G401.6 (cell line): ENCODE measurements around the gene TLR1.
"Not testable (repeated sequence)": the region's sequence is repeated elsewhere in the genome, so short reads cannot be mapped to it uniquely, and the experiment has no call there.

Source experiments
- FAIRE-seq: peaks from 2 replicates; lab custom pipeline; 2012; peaks lifted over from hg19 to GRCh38; lab: Jason Lieb, UNC

Gene TLR1

GRCh38 chr4:38804654-38805295, at the start of gene TLR1:
Gene TLR1, minus strand, starts transcription at chr4:38804791. Its CDS starts 5,960 bp downstream, at chr4:38798831.
- FAIRE-seq = peak; percentile 95

GRCh38 chr4:38846015-38846414, 41.4 kb upstream of the TLR1 start:
- no peak for FAIRE-seq

GRCh38 chr4:38842994-38843393, 38.4 kb upstream of the TLR1 start:
- FAIRE-seq = no peak

- no peak for FAIRE-seq
Observed at GRCh38 chr4:38837849-38838248, 33.3 kb upstream of the TLR1 start.

DNA sequence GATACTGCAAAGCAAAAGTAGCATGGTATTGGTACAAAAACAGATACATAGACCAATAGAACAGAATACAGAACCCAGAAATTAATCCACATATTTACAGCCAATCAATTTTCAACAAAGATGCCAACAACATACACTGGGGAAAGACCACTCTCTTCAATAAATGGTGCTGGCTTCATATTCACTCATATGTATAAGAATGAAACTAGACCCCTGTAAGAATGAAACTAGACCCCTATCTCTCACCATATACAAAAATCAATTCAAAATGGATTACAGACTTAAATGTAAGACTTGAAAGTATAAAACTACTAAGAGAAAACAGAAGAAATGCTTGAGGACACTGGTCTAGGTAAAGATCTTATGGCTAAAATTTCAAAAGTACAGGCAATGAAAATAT, 32.7 kb upstream of the TLR1 start:
- FAIRE-seq = no peak

GRCh38 chr4:38834570-38834969, 30.0 kb upstream of the TLR1 start:
- no peak for FAIRE-seq

- no peak for FAIRE-seq
Observed at GRCh38 chr4:38832624-38833528, 28.3 kb upstream of the TLR1 start.

DNA sequence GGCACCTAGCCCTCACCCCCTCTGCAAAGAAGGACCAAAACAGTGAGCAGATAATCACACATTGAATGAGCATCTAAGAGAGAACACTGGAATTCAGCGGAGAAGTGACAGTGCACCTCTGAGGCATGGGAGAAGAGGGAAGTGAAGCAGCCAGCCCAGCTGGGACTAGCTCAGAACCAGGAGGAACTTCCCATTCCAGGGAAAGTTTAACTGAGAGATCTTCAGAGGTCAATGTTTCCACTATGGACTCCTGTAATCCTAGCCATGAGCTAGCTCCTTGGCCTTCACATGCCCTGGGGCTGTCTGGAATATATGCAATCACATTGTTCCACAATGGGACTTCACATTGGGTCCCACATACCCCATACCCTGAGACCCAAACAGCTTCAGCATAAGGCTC, 27.6 kb upstream of the TLR1 start:
- no peak for FAIRE-seq

GRCh38 chr4:38831653-38832052, 27.1 kb upstream of the TLR1 start:
- FAIRE-seq = no peak

DNA sequence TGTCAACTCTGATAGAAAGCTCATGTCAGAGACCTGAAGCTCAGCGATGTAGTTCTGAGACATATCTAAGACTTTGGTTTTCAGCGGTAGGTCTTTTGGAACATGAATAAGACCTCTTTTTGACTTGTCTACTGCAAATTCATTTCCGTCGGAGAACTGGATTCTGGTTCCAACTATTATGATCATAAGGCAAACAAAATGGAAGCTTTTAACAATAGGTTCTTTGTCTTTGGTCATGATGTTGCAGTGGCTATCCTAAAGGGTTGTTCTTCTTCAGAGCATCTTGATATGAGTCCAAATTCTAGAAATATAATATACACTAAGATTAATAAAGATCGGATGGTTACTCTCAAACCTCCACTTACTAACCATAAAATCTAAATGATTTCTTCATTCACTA, 24.6 kb upstream of the TLR1 start:
- FAIRE-seq = no peak

DNA sequence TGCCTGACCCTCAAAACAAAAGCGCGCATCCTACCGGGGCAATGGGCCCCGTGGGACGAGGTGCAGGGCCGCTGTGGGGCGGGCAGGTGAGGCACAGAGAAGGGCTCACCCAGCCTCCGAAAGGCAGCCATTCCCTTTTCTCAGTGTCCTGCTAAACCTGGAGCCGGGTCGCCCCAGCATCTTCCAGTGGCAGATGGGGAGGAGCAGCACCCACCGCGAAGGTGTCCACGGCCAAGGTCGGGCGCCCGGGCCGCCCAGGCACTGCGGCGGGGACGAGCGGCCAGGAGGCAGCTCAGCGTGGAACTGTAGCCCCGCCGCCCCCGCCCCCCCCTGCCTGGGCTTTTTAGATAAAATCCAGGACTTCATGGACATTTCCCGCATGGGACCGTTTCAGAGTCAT, 19.2 kb upstream of the TLR1 start:
- no peak for FAIRE-seq

- FAIRE-seq = no peak
Observed at GRCh38 chr4:38822748-38823303, 18.2 kb upstream of the TLR1 start.

GRCh38 chr4:38821739-38822138, 17.1 kb upstream of the TLR1 start:
- no peak for FAIRE-seq

DNA sequence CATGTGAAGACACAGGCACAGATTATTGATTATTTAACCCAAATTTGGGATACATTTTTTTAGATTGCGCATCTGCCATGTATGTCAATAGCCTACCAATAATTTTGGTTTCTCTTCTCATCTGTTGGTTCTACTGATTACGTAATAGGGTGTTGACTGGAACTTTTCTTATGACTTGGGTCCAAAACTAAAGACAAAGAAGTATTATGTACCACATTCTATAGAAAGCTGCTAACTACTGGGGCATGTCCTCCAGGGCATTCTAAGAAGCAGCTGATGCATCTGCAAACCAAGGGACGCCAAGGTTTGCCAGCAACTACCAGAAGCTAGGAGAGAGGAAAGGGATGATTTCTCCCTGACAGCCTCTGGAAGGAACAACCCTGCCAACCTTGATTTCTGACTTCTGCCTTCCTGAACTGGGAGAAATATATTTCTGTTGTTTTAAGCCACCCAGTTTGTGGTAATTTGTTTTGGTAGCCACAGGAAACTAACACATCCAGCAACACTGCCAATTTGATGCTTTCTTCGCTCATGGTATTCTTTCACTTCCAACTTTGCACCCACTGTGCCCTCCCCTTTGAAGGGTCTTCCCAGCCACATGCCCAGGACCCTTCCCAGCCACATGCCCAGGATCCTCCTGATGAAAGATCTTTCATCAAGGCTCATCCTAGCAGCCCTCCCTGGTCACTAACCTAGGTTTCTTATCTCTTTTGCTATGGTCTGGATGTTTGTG, 15.9 kb upstream of the TLR1 start:
- FAIRE-seq = no peak

DNA sequence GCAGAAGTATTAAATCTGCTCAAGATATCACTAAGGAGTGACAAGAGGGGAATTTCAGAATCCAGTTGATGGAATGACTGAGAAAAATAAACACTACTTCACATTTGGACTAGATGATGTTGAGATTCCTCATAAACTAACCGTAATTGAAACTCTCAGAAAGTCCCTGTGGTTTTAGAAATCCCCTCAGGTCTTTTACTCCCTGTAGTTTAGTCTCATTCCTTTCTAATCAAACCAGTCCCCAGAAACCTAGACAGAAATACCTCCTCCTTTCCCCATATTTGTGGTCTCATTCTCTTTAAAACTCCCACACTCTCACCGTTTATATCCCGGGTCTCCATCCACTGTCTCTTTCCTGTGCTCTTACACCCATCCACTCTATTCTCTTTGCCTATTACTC, 15.0 kb upstream of the TLR1 start:
- FAIRE-seq = no peak

GRCh38 chr4:38818441-38818976, 13.9 kb upstream of the TLR1 start:
- FAIRE-seq = no peak

DNA sequence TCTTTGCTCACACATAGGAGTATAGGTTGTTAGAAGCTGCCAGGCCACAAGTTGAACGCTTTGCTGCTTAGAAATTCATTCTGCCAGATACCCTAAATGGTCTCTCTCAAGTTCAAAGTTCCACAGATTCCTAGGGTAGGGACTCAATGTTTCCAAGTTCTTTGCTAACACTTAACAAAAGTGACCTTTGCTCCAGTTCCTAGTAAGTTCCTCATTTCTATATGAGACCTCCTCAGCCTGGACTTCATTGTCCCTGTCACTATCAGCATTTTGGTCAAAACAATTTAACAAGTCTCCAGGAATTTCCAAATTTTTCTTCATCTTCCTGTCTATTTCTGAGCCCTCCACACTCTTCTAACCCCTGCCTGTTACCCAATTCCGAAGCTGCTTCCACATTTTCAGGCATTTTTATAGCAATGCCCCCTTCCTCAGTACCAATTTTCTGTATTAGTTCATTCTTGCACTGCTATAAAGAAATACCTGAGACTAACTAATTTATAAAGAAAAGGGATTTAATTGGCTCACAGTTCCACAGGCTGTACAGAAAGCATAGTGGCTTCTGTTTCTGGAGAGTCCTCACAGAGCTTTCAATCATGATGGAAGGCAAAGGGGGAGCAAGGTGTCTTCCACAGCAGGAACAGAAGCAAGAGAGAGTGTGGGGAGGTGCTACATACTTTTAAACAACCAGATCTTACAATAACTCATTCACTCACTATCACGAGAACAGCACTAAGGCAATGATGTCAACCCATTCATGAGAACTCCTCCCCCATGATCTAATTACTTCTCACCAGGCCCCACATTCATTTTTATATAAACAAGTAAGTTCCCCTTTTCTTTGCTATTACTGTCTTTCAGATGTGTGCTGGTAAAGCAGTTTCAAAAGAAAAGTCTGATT, 11.5 kb upstream of the TLR1 start:
- FAIRE-seq = no peak

GRCh38 chr4:38814386-38814785, 9.8 kb upstream of the TLR1 start:
- no peak for FAIRE-seq

- no peak for FAIRE-seq
Observed at GRCh38 chr4:38811297-38811696, 6.7 kb upstream of the TLR1 start.

DNA sequence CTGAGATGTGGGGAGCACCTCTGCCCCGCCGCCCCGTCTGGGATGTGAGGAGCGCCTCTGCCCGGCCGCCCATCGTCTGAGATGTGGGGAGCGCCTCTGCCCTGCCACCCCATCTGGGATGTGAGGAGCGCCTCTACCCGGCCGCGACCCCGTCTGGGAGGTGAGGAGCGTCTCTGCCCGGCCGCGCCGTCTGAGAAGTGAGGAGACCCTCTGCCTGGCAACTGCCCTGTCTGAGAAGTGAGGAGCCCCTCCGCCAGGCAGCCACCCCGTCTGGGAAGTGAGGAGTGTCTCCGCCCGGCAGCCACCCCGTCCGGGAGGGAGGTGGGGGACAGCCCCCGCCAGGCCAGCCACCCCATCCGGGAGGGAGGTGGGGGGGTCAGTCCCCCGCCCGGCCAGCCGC, 2.9 kb upstream of the TLR1 start:
- not testable (repeated sequence) for FAIRE-seq

DNA sequence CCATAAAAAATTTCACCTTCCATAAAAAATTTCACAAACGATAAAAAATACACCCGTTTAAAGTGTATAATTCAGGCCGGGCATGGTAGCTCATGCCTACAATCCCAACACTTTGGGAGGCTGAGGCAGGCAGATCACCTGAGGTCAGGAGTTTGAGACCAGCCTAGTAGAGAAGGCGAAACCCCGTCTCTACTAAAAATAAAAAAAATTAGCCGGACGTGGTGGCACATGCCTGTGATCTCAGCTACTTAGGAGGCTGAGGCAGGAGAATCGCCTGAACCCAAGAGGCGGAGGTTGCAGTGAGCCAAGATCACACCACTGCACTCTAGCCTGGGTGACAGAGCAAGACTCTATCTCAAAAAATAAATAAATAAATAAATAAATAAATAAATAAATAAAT, 1.7 kb upstream of the TLR1 start:
- not testable (repeated sequence) for FAIRE-seq
